HG03135 (cell line): ENCODE data around the gene ITM2A.

Experiments
- ATAC-seq: cut with Tn5 transposase; IDR thresholded peaks from one replicate; pipeline ENCODE4 v1.9.1; 2021; ENCODE audit warnings: mild to moderate bottlenecking, moderate library complexity; ENCODE audit not compliant: unreplicated experiment

Gene ITM2A

DNA sequence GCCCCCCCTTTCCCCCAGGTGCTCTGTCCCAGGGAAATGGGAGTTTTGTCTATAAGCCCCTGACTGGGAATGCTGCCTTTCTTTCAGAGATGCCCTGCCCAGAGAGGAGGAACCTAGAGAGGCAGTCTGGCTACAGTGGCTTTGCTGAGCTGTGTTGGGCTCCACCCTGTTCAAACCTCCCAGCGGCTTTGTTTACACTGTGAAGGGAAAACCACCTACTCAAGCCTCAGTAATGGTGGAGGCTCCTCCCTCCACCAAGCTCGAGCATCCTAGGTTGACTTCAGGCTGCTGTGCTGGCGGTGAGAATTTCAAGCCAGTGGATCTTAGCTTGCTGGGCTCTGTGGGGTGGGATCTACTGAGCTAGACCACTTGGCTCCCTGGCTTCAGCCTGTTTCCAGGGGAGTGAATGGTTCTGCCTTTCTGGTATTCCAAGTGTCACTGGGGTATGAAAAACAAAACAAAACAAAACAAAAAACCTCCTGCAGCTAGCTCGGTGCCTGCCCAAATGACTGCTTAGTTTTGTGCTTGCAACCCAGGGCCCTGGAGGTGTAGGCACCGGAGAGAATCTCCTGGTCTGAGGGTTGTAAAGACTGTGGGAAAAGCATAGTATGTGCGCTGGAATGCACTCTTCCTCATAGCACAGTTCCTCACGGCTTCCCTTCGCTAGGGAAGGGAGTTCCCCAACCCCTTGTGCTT is 41.7 kb downstream of the ITM2A start:
- no peak for ATAC-seq
